GM13976 (cell line): ENCODE data around the gene EPB41L4A.

Experiments used
- DNase-seq: peaks from one replicate; pipeline ENCODE4 v3.0.0; 2012; ENCODE audit warnings: low spot score
- in situ Hi-C: fragments of 300-500 bp; cut with MboI; formaldehyde crosslinking; loops from one replicate; pipeline ENCODE4 v1.12.0; 2022; ENCODE audit warnings: low sequenced_read_pairs, mixed read lengths, inconsistent platforms; ENCODE audit not compliant: unreplicated experiment
- TF ChIP-seq, protein P1 (sequence below): IDR thresholded peaks from 2 replicates; pipeline ENCODE4 v1.5.1; 2012; ENCODE audit warnings: borderline replicate concordance, mild to moderate bottlenecking; ENCODE audit not compliant: insufficient read depth; ENCODE audit errors: extremely low read depth, missing control alignments, control extremely low read depth

Gene EPB41L4A

DNA sequence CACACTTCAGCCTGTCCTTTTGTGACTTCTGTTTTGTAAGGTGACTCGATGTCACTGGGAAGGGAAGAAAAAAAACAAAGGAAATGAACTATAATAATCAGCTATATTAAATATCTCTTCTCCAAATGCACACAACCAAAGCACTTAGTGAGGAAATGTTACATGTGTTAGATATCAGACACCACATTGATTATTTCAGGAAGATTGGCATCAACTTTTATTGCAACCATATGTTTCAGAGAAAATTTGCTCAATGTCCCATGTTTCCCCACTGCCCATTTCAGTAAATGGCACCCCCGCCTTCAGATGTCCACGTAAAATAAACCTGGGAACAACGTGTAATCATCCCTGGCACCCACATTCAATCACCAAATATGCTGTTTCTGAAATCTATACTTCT is 151.8 kb downstream of the EPB41L4A start:
- in situ Hi-C loops, result no loop called here
- DNase-seq, result no peak
- TF ChIP-seq, protein P1, sequence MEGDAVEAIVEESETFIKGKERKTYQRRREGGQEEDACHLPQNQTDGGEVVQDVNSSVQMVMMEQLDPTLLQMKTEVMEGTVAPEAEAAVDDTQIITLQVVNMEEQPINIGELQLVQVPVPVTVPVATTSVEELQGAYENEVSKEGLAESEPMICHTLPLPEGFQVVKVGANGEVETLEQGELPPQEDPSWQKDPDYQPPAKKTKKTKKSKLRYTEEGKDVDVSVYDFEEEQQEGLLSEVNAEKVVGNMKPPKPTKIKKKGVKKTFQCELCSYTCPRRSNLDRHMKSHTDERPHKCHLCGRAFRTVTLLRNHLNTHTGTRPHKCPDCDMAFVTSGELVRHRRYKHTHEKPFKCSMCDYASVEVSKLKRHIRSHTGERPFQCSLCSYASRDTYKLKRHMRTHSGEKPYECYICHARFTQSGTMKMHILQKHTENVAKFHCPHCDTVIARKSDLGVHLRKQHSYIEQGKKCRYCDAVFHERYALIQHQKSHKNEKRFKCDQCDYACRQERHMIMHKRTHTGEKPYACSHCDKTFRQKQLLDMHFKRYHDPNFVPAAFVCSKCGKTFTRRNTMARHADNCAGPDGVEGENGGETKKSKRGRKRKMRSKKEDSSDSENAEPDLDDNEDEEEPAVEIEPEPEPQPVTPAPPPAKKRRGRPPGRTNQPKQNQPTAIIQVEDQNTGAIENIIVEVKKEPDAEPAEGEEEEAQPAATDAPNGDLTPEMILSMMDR, result no peak

DNA sequence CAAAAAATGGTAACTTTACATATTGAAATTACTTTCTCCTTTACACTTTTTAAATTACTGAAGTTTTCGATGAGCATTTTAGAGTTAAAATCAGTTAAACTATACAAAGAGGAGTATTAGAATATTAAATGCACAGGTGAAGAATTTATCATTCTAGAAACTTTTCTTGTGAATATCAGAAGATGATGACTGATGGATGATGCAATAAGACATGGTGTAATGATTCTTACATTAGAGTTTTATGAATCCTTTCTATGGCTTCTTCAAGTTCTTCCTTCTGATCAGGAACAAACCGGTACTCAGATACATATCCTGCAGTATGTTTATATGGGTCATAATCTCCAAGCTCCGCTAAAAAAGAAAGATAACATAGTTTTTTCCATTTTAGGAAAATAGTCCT is 154.4 kb downstream of the EPB41L4A start:
- TF ChIP-seq, protein P1, result no peak
- in situ Hi-C loops, result no loop called here
- DNase-seq, result no peak

GRCh38 chr5:112264151-112264550 is 154.9 kb downstream of the EPB41L4A start:
- DNase-seq, result no peak
- in situ Hi-C loops, result no loop called here
- TF ChIP-seq, protein P1, result no peak

DNA sequence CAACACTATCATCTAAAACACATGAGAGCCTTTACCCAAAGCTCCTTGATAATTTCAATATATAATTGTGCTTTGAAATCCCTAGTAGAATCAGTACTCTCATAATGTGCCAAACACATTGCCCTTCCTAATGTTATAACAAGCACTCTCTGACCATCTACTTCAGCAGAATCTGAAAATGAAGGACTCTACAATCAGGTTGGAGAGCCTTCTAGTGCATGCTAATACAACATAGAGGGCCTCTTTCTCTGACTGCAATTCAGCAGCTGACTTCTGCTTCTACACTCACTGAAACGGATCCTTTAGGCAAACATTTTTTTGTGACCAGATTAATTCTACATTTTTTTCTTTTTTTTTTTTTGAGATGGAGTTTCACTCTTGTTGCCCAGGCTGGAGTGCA is 155.6 kb downstream of the EPB41L4A start:
- DNase-seq, result no peak
- TF ChIP-seq, protein P1, result no peak
- in situ Hi-C loops, result no loop called here

DNA sequence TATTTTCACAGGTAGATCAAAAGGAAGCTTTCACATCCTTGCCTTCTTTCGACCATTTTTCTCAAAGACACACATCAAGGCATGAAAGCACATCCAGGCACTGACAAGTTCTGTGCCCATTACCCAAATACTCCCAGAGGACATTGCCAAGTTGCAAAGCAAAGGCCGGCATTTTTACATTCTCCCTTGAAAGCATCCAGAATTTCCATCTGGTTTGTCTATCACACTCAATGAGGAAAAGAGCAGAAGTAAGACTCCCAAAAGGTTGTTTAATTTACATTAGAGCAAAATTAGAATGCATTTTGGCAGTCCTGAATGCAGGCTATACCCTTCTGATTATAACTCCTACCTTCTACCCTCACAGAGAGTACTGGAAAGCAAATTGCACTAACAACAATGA is 160.5 kb downstream of the EPB41L4A start:
- in situ Hi-C loops, result no loop called here
- TF ChIP-seq, protein P1, result no peak
- no peak for DNase-seq

DNA sequence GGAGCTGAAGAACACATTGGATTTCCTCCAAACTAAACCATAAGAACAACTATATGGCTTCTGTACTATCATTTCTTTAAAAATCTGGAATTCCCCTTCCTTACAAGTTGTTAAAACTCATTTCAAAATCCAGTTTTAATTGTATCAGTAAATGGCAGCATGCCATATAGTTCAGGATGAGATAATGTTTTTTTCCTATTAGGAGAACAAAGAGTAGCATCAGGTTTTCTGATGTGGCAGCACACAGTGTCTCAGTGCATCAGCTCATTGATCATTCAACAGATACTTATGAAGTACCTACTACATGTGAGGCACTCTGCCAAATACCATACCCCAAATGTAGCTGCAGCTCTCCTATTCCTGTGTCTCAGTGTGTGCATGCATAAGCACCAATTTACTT is 161.1 kb downstream of the EPB41L4A start:
- in situ Hi-C loops, result no loop called here

More for the DNA sequence above, 161.1 kb downstream of the EPB41L4A start:
- TF ChIP-seq, protein P1, result no peak
- DNase-seq, result no peak
